GM21526 (cell line): ENCODE measurements around the gene PLCD1.

ENCODE experiments used
- ATAC-seq: cut with Tn5 transposase; IDR thresholded peaks from one replicate; pipeline ENCODE4 v1.9.1; 2021; ENCODE audit warnings: moderate library complexity; ENCODE audit not compliant: unreplicated experiment, low FRiP score

PLCD1 gene

DNA sequence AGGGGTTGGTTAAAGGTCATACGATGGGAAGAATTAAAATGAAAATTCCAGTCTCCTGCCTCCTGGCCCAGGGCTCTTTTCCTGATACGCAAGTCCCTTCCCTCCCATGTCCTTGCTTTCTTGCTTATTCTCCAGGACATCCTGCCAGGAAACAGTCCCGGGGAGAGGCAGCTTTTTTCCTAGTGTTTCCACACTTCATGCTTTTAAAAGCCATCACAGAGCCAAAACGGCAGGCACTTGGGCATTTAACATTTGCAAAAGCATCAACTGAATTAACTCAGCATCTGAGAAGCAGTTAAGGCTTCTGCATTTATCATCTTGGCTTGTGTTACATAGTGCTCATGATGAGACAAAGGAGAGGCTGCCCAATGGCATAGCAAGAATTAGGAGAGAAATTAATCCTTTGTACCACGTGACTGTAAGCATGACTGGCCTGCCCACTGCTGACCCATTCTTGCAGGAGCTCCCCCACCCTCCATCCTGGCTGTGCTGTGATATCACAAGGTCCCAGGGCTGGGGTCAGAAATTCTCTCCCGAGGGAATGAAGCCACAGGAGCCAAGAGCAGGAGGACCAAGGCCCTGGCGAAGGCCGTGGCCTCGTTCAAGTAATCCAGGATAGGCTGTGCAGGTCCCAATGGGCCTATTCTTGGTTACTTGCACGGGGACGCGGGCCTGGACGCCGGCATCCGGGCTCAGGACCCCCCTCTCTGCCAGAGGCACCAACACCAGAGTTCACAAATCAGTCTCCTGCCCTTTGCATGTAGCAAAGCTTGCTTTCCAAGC is 60.4 kb downstream of the PLCD1 start:
- ATAC-seq, result no peak

DNA sequence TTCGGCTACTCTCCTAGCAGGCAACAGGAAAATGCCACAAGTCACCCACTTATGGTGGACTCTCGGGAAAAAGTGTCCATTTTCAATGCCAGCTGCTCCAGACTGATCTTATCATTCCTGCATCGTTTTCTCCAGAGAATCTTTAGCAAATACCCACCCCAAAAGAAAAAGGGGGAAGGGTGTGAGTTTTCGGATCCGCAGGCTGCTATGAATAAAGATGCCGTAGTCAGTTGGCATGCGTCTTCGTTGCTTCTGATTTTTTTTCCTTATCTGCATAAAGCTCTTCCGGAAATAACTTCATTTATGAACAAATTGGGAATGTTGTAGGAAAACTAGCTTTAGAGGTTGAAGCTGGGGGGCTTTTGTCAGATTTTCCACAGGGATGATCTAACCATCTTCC is 61.2 kb downstream of the PLCD1 start:
- no peak for ATAC-seq

DNA sequence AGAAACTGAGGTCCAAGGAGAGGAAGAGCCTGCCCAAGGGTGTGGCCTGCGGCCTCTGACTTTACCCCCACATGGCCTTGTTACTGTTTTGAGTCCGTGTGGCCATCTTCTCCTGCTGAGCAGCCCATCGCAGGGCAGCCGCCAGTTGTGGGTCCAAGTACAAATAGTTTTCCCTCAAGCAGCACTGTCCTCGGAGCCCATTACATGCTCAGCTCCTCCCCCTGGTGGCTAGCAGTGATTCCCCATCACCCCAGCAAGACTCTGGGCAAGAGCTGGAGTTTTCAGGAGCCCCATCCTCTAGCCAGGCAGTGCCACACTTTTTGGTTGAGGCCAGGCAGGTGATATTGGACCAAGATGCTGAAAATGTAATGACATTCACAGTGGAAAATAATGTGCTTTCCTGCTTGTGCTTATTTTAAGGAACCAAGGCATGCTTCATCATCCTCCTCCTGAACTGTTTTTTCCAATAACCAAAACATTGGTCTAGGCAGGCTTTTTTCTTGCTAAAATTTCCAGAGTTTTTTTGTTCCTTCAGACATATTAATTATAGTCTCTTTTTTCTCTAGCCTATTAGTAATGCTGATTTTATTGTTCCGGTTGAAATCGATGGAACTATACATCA is 62.1 kb downstream of the PLCD1 start:
- peak; percentile 76 for ATAC-seq

DNA sequence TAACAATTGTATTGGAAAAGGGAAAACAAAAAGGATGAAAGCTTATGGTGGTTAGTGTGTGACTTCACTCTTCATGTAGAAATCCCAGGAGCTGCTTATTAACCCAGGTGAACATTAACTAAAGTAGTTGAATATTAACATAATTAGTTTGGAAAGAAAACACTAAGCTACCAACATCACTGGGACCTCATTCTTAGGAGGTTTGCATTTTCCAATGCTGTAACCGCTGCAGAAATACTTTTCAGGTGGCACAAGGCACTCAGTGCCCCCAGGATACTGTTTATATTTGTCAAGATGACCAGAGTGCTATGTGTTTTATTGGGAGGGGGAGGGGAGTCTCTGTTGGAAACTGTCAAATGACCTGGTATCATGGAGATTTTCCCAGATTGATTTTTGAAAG is 64.7 kb downstream of the PLCD1 start:
- ATAC-seq, result no peak

DNA sequence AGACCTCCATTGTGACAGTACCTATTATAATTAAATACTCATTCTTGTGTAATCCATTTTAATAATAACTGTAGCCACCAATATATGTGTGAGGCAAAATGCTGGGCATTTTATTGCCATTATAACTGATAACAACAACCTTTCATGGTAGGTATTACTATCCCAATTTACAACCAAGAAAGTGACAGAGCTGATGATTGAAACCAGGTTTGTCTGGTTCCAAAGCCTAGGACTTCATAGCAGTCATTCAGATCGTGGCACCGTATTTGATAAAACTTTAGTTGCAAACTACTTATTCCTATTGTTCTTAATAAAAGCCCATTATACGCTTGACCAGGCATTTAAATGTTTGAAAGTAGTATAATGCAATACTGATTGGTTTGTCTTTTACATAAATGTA is 65.3 kb downstream of the PLCD1 start:
- ATAC-seq, result no peak

DNA sequence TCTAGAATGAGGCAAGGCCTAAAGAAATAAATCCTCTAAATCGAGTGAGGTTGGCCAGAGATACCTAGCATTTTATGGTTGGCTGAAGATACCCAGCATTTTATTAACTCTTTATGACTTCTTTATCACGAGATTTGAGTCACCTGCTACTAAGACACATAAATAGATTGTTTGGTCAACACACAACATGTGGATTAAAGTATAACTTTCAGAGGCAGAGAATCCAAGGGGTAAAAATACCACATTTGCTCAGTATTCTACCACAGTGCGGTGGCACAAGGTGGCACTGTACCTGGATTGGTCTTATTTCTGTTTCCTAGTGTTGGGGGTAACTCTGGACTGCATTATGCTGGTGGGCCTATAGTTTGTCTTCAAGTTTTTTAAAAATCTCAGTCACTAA is 65.8 kb downstream of the PLCD1 start:
- ATAC-seq, result no peak

DNA sequence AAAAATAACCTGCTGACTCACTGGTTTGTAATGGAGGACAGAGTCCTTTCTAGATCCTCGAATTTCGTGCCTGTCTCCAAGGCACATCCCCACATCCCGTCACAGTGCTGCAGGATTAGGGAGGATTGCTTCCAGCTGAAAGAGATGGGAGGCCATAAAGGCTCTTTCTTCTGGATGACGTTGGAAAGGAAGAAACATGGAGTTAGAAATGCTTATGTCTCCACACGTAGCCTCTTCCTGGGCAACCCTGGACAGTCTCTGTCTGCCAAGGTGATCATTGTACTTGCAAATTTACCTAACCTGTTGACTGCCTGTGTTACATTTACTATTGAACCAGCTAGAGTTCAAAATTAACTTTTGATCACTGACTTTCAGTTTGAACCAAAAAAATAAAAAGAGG is 66.4 kb downstream of the PLCD1 start:
- ATAC-seq, result no peak

DNA sequence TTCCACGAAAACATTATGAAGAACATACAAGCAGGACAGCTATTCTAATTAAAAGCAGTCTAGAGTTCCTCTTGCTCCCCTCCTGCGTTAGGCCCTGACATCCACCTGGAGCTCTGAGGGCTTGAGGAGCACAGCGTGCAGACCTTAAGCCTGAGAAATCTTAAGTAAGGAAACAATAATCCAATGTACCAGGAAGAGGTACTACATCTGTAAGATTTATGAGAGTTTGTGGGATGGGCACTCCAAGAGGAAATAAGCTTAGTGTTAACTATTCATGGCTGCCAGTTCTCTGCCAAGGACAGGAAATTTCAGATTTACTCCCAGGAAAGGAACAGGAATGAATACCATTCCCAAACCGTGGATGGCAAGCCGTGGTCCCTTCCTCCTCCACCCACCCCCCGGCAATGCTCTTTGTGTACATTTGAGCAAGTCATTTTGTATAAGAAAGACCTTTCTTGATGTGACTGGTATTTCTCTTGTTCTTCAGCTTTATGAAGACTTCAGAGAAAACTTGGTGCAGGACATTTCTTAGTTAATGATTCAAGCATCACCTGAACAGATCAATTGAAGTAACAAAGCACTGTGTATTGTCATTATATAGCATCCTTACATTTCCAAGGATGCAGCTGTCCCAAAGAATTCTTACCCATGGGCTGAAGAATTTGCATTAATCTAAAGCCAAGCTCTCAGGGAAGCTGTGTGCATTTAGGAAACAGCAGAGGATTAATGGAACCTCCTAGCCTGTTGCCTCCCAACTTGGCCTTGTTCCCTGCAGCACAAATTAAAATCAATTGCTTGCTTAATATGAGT is 67.6 kb downstream of the PLCD1 start:
- no peak for ATAC-seq

DNA sequence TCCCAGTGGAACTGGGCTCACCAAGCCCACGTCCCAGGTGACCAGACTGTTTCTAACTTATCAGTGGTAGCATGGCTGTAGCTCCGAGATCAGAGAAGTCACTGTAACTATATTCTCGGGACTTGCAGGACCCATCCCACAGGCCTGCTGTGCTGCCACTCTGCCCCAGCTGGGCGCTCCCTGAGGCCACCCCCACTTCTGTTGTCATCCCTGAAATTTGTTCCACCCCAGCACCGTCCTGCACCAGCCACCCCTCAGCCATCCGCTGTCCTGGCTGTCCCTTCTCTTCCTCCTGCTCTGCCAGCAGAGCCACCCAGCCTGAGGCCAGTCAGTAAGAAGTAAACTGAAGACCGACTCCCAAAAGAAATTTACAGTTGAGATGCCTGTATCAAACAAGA is 71.9 kb downstream of the PLCD1 start:
- no peak for ATAC-seq
